ENCODE data around the gene PLD5.
"Not testable (repeated sequence)": the region's sequence is repeated elsewhere in the genome, so short reads cannot be mapped to it uniquely, and the experiment has no call there.

PLD5 gene

DNA sequence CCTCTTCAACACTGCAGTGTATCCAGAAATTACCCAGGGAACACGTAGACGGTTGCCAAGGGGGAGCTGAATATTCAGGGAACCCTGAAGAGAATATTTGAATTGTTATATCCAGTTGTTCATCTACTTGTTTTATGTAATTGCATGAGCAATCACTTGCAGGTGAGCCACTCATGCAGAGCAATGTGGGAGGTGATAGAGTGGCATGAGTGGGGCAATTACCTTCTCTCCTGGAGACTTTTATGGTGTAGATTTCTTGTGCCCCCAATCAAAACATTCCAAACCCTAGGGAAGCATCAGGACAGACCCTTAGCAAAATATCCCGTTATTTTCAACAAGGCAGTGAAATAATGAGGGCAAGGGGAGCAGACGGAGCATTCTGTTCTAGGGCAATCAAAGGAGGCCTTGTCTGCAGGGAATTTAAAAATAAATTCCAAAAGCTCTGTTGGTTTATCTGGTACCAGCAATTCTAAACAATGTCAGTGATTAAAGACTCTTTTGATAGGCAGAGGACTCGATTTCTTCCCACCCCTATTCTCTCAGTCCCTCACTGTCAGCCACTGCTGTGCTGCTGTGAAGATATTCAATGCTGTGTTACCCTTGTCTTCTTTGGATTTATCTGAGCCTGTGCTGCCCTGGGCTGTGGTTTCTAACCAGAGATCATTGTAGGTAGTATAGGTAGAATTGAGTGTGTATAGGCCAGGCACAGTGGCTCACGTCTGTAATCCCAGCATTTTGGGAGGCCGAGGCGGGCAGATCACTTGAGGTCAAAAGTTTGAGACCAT, 345.4 kb downstream of the PLD5 start:
- DNase-seq (ENCODE audit: low read depth in 1 of 2, low spot score in 1 of 2) = no peak

DNA sequence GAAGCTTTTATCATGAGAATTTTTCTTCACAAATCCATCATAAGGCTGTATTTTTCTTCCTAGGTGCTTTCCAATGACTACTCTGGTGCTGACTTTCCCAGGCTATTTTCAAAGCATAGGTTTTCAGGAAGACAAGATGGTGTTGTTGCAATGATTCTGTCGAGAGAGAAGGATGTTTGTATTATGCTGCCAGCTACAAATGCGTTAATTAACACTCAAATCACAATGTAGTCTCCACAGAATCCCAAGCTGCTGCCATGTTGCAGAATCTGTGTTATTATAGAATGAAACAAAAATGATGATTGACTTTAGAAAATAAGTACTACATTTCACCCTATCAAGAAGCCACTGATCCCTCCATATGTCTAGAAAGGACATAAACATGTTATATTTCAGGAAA, 346.1 kb downstream of the PLD5 start:
- no peak for DNase-seq (ENCODE audit: low read depth in 1 of 2, low spot score in 1 of 2)

DNA sequence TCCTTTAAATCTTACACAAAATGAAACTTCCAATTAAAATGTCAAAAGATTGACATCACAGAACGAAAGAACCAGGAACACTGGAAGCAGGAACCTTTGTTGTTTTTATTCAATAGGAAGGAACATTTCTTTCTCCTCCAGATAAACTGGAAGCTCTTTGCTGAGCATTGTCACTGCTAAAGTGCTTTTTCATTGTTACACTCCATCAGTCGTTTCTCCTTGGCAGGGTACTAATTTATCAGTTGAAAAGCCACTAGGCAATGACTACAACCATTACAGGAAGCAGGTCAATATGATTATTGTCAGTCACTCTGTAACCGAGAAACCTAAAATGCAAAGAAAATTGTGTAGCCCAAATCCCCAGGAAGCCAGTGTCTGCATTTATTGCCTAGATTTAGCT, 362.4 kb downstream of the PLD5 start:
- DNase-seq (ENCODE audit: low read depth in 1 of 2, low spot score in 1 of 2) = no peak

DNA sequence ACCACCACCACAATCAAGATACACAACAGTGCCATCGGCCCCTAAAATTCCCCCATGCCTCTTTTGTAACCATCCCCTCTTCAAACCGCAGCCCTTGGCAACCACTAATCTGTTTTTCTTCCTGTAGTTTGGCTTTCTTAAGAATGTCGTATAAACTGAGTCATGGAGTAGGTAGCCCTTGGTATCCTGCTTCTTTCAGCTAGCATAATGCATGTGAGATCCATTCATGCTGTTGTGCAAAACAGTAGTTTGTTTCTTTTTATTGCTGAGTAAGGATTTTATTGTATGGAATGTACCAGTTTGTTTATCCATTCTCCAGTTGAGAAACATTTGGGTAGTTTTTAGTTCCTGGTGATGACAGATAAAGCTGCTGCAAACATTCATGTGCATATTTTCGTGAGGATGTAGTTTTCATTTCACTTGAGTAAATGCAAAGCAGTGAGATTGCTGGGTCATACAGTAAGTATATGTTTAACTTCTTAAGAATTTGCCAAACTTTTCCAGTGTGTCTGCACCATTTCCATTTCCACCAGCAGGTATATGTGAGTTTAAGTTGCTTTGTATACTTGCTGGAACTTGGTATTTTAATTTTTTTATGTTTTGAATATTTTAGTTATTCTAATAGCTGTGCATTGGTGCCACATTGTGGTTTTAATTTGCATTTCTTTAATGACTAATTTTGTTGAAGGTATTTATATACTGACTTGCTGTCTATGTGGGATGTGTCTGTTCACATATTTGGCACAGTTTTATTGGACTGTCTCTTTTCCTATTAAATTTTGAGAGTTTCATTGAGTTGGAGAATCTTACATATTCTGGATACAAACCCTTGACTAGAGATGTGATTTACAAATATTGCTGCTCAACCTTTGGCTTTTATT, 377.2 kb downstream of the PLD5 start:
- no peak for DNase-seq (ENCODE audit: low read depth in 1 of 2, low spot score in 1 of 2)

DNA sequence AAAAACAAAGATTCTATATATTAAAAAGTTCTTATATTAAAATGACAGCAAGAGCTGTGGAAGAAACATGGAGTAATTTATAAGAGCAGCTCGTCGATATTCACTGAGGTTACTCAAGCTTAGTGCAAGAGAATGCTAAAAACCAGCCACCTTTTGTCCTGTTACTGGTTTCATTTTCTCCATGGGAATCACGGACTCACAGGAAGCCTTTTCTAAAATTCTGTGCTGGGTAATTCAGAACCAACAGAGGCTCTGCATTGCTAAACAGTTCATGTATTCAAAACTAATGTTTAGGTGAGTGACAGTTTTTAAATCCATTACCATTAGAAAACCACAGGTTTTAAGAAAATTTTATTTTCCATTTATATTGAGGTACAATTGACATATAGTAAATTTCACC, 377.8 kb downstream of the PLD5 start:
- no peak for DNase-seq (ENCODE audit: low read depth in 1 of 2, low spot score in 1 of 2)

DNA sequence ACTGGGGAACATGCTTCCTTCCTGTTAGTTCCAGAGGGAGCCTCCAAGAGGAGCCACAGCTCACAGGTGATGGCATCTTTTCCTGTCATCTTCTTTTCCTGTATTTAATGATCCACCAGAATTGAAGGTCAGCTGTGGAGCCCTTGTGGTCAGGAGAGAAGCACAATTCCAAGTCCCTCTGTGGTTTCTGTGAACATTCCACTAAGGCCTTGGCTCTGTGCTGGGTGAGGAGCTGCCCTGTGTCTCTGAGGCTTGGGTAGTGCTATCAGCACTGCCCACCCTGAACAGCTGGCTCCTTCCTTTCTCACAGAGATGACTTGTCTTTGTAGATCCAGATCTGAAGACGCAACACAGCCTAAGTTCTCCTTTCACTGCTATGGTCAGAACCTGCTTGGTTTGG, 383.7 kb downstream of the PLD5 start:
- DNase-seq (ENCODE audit: low read depth in 1 of 2, low spot score in 1 of 2) = no peak

DNA sequence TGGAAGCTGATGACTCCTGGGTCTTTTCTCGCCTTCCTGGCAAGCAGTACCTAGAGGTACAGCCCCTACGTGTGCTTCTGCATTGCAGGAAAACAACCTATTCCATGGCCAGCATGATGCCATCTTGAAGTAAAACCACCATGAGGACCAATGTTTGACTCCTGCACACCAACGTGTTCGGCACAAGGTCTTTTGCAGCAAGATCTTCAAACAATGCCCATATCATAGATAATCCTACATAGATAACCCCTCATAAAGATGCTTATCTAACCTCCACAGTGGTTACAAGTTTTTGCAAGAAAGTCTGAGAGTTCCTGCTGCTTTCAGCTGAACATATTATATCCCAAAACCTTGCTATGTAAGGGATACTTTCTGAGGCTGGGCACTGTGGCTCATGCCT, 384.5 kb downstream of the PLD5 start:
- no peak for DNase-seq (ENCODE audit: low read depth in 1 of 2, low spot score in 1 of 2)

DNA sequence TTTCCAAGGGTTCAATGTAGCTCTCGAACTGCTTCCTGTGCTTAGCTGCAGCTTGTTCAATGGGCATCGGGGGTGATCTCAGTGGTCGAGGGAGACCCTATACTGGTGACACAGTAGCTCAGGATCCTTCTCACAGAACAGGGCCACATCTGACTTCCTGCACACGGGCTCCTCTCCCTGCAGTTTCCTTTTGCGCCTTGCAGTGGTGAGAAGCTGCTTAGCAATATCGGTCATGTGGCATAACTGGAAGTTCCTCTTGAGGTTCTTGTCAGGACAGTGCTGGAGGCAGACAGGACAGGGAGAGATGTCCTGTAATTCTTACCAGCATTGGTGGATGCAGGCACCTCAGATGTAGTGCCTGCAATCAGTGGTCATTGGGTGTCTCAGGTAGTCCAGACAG, 385.1 kb downstream of the PLD5 start:
- DNase-seq (ENCODE audit: low read depth in 1 of 2, low spot score in 1 of 2) = no peak

DNA sequence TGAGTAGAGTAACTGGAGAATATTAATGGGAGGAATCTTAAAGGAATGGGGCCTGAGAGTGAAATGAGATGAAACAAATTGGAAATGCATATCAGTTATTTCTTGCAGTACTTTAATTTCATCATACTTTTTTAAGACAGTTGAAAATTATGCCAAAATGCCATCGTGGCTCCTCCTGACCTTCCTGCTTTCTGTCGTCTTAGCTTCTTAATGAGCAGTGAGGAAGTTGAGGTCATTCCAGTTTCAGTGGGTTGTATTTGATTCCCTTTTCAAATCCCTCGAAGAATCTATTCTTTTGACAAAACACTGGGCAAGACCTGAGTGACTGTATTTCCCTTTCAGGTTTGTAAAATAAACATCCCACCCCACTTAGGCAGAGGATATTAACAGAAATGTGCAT, 390.7 kb downstream of the PLD5 start:
- no peak for DNase-seq (ENCODE audit: low read depth in 1 of 2, low spot score in 1 of 2)

DNA sequence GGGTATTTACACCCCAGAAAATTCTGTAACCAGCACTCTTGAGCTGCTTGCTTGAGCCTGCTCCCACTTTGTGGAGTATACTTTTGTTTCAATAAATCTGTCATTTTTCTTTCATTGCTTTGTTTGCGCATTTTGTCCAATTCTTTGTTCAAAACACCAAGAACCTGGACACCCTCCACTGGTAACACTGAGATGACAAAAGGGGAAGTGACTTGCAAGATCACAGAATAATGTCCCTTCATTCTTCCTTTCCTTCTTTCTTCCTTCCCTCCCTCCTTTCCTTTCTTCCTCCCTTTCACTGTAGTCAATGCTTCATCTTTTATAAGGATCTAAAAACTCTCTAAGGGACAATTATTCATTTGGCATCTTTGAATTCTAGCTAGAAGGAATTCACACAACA, 391.1 kb downstream of the PLD5 start:
- no peak for DNase-seq (ENCODE audit: low read depth in 1 of 2, low spot score in 1 of 2)

DNA sequence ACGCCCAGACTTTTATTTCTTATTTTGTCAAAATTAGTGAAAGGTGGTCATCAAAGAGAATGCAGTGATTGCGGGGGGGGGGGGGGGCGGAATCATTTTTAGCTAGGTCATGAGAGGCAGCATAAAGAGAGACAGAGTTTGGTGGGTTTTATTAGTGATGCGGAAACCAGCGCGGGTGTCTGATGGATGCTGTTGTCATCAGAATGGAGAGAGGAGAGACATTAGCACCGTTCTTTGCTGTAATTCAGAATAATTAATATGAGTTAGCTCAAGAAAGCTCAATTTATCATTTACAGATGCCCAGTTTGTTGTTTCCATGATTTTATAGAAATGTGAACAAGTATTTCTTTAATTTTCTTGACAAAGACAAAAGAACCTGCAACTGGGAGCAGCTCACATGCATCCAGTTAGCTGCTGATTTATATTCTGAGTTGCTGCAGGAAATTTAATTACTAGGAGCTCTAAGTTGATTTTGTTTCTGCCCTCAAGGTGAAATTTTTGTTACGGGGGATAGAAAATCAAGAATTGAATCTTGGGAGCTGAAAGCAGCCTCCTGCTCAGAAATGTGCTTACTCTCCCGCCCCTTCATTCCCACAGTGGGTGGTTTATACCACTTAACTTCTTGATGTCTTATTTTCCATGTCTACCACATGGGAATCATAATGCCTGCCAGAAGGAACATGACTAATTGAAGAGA, 392.2 kb downstream of the PLD5 start:
- no peak for DNase-seq (ENCODE audit: low read depth in 1 of 2, low spot score in 1 of 2)

DNA sequence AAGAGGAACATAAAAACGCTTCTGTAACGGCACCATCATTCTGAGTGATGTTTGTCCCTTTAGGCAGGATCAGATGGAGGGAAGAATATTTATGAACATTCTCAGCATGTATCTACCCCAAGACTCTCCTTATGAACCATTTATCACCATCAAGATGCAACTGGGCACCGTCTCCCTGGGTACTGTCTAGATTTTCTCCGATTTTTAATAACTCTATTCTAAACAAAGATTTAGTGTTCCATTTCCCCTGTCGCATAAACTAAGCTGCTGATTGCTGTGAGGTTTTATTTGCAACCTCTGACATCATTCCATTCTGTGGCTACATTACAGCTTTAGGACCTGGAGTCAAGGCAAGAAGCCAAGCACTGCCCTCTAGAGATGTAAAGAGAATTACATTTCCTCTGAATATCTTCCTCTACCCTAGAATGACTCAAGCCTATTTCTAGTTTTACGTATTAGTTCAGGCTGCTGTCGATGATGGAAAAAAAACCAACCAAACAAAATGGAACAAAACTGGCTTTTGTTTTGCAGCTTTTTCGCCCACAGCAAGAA, 395.5 kb downstream of the PLD5 start:
- DNase-seq (ENCODE audit: low read depth in 1 of 2, low spot score in 1 of 2) = no peak

DNA sequence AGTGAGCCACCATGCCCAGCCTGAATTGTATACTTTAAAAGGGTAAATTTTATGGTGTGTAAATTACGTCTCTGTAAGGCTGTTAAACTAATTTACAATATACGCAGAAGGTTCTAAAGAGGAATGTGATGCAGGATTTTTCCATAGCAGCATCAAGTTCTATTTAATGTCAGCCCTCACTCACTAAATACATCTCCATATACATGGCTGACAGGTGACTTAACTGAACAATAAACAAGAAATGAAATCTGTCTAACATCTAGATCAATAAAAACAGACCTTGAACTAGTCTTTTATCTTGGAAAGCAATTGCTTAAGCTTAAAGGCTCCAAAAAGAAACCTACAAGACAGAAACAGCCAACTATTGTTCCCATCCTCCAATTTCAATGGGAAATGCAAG, 404.1 kb downstream of the PLD5 start:
- DNase-seq (ENCODE audit: low read depth in 1 of 2, low spot score in 1 of 2) = no peak

DNA sequence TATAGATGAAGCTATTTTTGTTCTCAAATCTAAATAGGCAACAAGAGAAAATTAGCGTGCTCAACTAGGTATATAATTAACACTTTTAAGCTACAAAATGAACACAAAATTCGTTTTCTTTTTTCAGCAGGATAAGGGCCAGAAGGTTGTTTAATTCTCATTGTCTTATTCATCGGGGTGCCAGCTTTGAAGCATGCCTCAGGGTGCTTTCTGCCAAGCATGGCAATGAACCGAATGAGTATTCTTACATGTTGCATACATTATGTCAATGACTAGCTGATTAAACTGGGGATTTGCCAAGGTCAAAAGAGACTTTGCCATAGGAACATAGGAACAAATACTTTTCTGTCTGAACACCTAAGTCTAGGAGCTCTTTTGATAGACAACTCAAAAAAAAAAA, 423.6 kb downstream of the PLD5 start:
- no peak for DNase-seq (ENCODE audit: low read depth in 1 of 2, low spot score in 1 of 2)

DNA sequence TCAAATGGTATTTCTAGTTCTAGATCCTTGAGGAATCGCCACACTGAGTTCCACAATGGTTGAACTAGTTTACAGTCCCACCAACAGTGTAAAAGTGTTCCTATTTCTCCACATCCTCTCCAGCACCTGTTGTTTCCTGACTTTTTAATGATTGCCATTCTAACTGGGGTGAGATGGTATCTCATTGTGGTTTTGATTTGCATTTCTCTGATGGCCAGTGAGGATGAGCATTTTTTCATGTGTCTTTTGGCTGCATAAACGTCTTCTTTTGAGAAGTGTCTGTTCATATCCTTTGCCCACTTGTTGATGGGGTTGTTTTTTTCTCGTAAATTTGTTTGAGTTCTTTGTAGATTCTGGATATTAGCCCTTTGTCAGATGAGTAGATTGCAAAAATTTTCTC, 427.2 kb downstream of the PLD5 start:
- not testable (repeated sequence) for DNase-seq (ENCODE audit: low read depth in 1 of 2, low spot score in 1 of 2)

DNA sequence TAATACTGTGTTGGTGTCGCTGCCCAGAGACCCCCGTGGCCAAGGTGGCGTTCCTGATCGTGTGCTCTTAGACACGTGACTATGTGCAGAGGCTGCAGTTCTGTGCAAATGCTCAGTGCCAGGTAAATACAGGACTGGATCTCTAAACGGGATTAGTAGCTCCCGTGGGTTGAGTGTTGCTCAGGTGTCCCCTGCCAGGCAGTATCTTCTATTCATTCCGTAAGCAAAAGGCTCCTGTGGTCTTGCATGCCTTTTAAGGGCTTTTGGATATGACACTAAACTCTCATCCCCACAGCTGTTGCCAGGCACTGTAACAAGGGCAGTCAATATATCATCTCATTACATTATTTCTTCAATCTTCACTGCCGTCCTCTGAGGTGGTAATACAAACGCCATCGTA, 431.4 kb downstream of the PLD5 start:
- no peak for DNase-seq (ENCODE audit: low read depth in 1 of 2, low spot score in 1 of 2)

DNA sequence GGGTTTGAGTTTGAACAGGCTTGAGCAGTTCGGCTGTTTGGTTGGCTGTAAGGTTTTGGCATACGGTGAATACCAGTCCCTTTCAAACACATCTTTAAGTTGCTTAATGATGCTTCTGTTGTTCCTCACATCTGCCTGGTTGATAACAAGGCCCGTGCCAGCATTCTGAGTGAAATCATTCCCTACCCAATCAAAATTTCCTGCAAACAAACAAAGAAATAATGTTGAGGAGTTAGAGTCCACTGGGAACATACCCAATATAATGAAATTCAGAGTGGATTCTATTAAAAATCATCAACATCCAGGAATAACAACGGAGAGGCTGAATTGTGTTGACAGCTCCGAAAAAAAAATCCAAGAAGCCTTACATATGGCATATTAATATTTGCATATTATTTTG, 434.6 kb downstream of the PLD5 start:
- DNase-seq (ENCODE audit: low read depth in 1 of 2, low spot score in 1 of 2) = no peak

DNA sequence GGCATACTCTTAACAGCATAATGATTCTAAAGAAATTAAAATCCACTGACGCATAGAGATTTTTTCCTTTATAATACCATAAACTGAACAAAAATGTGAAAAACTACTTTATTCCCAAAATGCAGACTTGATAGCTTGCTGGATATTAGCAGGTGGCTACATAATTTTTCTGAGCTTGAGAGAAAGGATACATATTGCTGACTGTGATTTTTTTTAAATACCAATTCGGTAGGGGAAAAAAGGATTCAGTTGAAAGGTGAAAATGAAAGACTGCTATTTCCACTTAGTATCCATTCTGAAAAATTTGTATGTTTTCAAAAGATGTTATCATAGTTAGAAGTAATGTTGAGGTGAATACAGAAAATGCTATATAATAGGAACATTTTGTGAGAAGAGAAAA, 435.6 kb downstream of the PLD5 start:
- no peak for DNase-seq (ENCODE audit: low read depth in 1 of 2, low spot score in 1 of 2)

DNA sequence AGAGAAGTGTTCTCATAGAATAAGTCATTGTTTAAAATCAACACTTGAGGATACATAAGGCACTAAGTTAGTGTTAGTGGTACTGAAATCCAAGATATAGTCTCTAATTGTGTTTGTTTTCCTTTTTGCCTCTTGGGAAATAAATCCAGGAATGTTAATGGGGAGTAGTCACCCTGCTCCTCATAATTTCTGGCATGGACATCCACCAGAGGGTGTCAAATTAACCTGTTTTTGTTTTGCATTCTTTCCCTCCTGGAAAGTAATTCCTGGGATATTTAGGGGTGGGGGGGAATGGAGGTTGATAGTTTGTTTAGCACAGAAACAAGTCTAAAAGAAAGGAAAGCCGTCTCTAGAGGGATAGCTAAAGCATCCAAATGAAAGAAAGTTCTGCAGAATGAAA, 437.8 kb downstream of the PLD5 start:
- DNase-seq (ENCODE audit: low read depth in 1 of 2, low spot score in 1 of 2) = no peak

DNA sequence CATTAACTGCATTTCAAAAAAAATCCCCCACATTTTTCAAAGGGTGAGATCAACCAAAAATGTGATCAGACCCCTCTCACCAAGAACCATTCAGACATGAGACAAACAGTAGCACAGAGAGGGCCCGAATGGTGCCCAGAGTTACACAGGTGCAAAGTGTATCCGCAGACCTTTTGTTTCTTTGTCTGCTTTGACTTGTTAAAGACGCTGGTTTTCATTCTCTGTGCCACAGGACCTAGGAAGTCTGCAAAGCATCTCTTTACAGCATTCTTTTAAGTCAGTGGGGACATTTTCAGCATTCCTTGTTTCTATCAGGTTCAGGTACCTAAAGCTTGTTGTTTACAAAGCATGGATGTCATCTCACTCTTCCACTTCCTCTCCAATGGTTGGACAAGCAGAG, 438.4 kb downstream of the PLD5 start:
- no peak for DNase-seq (ENCODE audit: low read depth in 1 of 2, low spot score in 1 of 2)

DNA sequence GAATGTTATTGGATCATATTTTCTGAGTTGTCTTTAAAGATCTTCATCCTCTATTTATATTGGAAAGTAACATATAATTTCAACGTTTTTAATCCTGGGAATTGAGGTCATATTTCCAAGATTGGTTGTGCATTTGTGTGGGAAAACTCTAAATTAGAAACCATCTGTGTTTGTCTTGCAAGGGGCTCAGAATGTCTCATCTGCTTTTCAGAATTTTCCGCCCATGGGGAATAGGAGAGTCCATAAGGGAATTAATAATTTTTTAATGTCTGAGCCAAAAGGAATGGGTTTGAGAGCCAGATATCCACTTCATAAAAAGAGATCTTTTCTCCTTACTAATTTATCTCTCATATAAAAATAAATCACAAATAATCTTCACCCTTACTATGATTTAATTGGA, 440.8 kb downstream of the PLD5 start:
- no peak for DNase-seq (ENCODE audit: low read depth in 1 of 2, low spot score in 1 of 2)

DNA sequence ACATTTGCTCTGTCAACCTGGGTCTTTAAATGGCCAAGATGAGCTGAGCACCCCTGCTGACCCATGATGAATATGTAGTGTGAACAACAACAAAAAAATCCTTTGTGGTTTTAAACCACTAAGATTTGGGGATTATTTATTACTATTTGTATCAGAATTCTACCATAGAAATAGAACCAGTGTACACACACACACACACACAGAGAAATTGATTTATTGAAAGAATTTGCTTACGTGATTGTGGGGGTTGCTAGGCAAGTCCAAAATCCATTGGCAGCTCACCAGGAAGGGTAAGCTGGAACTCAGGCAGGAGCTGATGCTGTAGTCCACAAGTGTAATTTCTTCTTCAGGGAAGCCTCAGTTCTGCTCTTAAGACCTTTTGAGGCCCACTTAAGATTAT, 443.1 kb downstream of the PLD5 start:
- no peak for DNase-seq (ENCODE audit: low read depth in 1 of 2, low spot score in 1 of 2)

Measured in activated CD4-positive, alpha-beta T cell treated with anti-CD3 and anti-CD28 coated beads, Interleukin-2, amount 50 U/mL, for 24 hours (primary cell).